ACC112 (cell line): Measurements from ENCODE around the gene SHD.
"Not testable (repeated sequence)": the region's sequence is repeated elsewhere in the genome, so short reads cannot be mapped to it uniquely, and the experiment has no call there.

Source experiments
- H2AFZ ChIP-seq: fragments of 200-600 bp; sonication (generic); one replicate; pipeline ENCODE4 v1.6.0; 2017; ENCODE audit warnings: antibody characterized with exemption, low read length; ENCODE audit not compliant: unreplicated experiment
- H3K27ac ChIP-seq: fragments of 200-600 bp; sonication (generic); 2 replicates; pipeline ENCODE4 v1.5.1; 2014; ENCODE audit warnings: low read depth, mild to moderate bottlenecking, antibody characterized with exemption, low read length, moderate library complexity
- H3K27me3 ChIP-seq: fragments of 200-600 bp; sonication (generic); 2 replicates; pipeline ENCODE4 v1.6.1; 2014; ENCODE audit warnings: mild to moderate bottlenecking, antibody characterized with exemption, low read length, moderate library complexity, mixed read lengths; ENCODE audit not compliant: insufficient read depth
- H3K36me3 ChIP-seq: fragments of 200-600 bp; sonication (generic); 2 replicates; pipeline ENCODE4 v1.6.1; 2016; ENCODE audit warnings: mild to moderate bottlenecking, antibody characterized with exemption, low read length, moderate library complexity, mixed read lengths; ENCODE audit not compliant: insufficient read depth
- H3K4me1 ChIP-seq: fragments of 200-600 bp; sonication (generic); one replicate; pipeline ENCODE4 v1.6.1; 2016; ENCODE audit warnings: low read length, mixed read lengths; ENCODE audit not compliant: insufficient read depth, unreplicated experiment, control insufficient read depth
- H3K4me3 ChIP-seq: fragments of 200-600 bp; sonication (generic); 2 replicates; pipeline ENCODE4 v1.5.1; 2014; ENCODE audit warnings: mild to moderate bottlenecking, low read depth, low read length
- H3K79me2 ChIP-seq: fragments of 200-600 bp; sonication (generic); one replicate; pipeline ENCODE4 v1.6.0; 2016; ENCODE audit warnings: low read length; ENCODE audit not compliant: control insufficient read depth, unreplicated experiment, insufficient read depth

SHD gene

GRCh38 chr19:4267901-4268815, 10.9 kb upstream of the SHD start:
- no peak overlapping the region for H3K27ac ChIP-seq

GRCh38 chr19:4268816-4269430, 10.1 kb upstream of the SHD start:
- Histone ChIP-seq H3K36me3 (no peaks in the 10 kb centered on the region), H3K4me1 (no peaks in the 10 kb centered on the region), H3K4me3 (no peak overlapping the region), H3K27me3 (no peaks in the 10 kb centered on the region), H2AFZ (no peak overlapping the region), H3K27ac (no peak overlapping the region), H3K79me2 (no peaks in the 10 kb centered on the region)

More at GRCh38 chr19:4267901-4268815, 10.9 kb upstream of the SHD start:
- H2AFZ ChIP-seq = no peak overlapping the region
- no peaks in the 10 kb centered on the region for H3K36me3 ChIP-seq
- H3K4me1 ChIP-seq = no peaks in the 10 kb centered on the region
- no peaks in the 10 kb centered on the region for H3K27me3 ChIP-seq
- H3K4me3 ChIP-seq = no peak overlapping the region
- H3K79me2 ChIP-seq = no peaks in the 10 kb centered on the region

DNA sequence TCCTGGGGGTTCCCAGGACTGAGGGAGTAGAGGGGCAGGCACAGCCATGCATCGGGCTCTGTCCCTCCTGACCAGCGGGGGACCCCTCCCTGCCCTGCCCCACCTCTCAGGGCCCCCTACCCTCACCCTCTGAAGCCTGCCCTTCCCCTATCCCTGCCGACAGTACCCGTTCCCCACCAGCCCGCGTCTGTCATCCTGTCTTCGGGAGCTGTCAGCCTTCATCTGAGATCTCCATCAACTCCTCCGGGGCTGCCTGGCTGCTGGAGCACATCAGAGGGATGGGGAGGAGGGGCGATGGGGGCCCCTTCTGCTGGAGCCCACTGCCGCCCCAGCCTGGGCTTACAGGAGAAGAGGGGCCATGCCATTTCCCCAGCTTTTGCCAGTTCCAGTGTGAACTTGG, 6.2 kb upstream of the SHD start:
- no peak overlapping the region for H3K4me3 ChIP-seq
- no peaks in the 10 kb centered on the region for H3K27me3 ChIP-seq
- H3K36me3 ChIP-seq = no peaks in the 10 kb centered on the region
- no peak overlapping the region for H2AFZ ChIP-seq
- no peaks in the 10 kb centered on the region for H3K4me1 ChIP-seq
- no peak overlapping the region for H3K27ac ChIP-seq
- no peaks in the 10 kb centered on the region for H3K79me2 ChIP-seq

- not testable (repeated sequence) for H3K27me3 ChIP-seq, H3K79me2 ChIP-seq, H3K4me1 ChIP-seq, H3K27ac ChIP-seq, H3K4me3 ChIP-seq, H3K36me3 ChIP-seq, H2AFZ ChIP-seq
These were observed 4.8 kb upstream of the SHD start for GRCh38 chr19:4274321-4274686.

DNA sequence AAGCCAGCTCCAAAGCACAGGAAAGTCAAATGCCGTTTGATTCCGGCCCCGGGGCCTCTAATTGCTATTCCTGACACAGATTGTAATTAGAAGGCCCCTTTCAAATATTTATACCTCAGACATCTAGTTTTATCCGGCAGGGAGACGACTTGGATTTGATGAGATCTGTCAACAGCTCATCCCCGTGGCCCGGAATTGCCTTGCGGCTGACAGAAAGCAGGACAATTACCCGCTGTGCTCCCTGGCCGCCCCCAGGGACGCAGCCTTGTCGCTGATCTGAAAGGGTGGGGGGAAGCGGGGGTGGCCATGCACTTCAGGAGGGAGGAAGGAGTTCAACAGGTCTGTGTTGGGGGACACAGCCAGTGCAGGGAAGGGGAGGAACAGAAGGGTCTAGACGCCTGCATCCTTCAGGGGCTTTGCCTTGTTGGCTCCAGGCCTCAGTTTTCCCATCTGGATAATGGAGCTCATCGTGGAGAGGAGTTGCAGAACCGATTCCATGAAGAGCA, 1.8 kb upstream of the SHD start:
- H3K4me1 ChIP-seq = no peaks in the 10 kb centered on the region
- no peaks in the 10 kb centered on the region for H3K36me3 ChIP-seq
- H3K4me3 ChIP-seq = no peak overlapping the region
- H3K79me2 ChIP-seq = no peaks in the 10 kb centered on the region
- H3K27me3 ChIP-seq = peaks cover 28% of the 10 kb centered on the region
- no peak overlapping the region for H3K27ac ChIP-seq
- no peak overlapping the region for H2AFZ ChIP-seq

DNA sequence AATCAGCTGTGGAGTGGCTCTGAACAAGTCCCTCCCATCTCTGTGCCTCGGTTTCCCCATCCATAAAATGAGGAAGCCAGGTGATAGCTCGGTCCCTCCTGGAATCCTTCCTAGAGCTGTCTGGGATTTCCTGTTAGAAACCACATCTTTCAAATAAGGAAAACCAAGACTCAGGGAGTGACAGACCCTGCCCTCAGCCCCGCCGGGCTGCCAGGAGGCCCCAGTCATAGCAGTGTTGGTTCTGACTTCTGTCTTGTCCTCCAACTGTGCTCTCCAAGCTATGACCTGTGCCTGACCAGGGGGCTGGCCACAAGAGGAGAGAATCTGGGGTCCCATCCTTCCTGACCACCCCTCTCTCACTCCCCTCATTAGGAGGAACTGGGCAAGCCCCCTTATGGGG, 1.1 kb upstream of the SHD start:
- Histone ChIP-seq H3K79me2 (no peaks in the 10 kb centered on the region), H3K27me3 (peaks cover 31% of the 10 kb centered on the region), H3K4me1 (no peaks in the 10 kb centered on the region), H2AFZ (no peak overlapping the region), H3K4me3 (no peak overlapping the region), H3K36me3 (no peaks in the 10 kb centered on the region), H3K27ac (no peak overlapping the region)

DNA sequence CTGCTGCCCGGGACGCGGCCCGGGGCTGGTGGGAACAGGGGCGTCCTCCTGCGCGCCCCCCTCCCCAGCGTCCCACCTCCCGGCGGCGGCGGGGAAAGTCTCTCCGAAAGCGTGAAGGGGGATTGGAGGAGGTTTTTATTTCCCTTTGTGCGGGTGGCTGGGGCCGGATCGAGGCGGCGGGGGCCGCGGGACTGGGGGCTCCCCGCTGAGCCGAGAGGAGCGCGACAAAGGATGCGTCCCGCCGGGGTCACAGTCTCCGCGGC, 132 bp downstream of the SHD start:
- no peak overlapping the region for H2AFZ ChIP-seq
- H3K4me1 ChIP-seq = no peaks in the 10 kb centered on the region
- peak overlapping the region; percentile 37; the same call in 1 of the 2 replicates for H3K4me3 ChIP-seq
- no peak overlapping the region for H3K27ac ChIP-seq
- H3K27me3 ChIP-seq = peaks cover 34% of the 10 kb centered on the region
- H3K36me3 ChIP-seq = no peaks in the 10 kb centered on the region
- H3K79me2 ChIP-seq = no peaks in the 10 kb centered on the region

DNA sequence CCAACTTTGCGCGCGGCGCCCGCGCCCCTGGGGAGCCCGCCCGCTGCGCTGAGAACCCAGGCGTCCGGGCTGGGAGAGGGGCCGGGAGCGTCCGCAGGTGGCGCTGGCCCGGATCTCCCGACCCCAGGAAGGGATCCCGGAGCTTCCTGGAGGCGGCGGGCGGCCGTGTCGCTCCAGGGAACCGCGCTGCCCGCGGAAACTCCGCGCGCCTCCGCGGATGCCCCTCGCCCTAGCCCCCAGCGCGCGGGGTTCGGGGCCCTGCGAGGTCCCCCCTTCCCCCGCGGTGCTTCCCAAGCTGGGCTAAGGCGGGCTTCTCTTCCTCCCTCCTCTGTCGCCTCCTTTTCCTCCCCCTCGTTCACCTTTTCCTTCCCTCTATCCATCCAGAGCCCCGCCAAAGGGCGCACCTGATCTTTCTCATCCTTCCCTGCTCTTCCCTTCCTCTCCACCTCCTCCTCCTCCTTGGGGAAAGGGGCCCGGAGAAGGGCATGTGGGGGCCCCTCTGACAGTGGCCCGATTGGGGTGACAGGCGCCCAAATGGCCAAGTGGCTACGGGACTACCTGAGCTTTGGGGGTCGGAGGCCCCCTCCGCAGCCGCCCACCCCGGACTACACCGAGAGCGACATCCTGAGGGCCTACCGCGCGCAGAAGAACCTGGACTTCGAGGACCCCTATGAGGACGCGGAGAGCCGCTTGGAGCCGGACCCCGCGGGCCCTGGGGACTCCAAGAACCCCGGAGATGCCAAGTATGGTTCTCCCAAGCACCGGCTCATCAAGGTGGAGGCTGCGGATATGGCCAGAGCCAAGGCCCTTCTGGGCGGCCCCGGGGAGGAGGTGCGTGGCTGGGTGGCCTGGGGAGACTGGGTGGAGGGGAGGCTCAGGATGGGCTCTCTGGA, 710 bp downstream of the SHD start:
- Histone ChIP-seq H2AFZ (no peak overlapping the region), H3K4me1 (no peaks in the 10 kb centered on the region), H3K4me3 (peak overlapping the region; percentile 37; the same call in 1 of the 2 replicates), H3K27ac (no peak overlapping the region), H3K79me2 (no peaks in the 10 kb centered on the region), H3K36me3 (no peaks in the 10 kb centered on the region), H3K27me3 (peaks cover 37% of the 10 kb centered on the region)

DNA sequence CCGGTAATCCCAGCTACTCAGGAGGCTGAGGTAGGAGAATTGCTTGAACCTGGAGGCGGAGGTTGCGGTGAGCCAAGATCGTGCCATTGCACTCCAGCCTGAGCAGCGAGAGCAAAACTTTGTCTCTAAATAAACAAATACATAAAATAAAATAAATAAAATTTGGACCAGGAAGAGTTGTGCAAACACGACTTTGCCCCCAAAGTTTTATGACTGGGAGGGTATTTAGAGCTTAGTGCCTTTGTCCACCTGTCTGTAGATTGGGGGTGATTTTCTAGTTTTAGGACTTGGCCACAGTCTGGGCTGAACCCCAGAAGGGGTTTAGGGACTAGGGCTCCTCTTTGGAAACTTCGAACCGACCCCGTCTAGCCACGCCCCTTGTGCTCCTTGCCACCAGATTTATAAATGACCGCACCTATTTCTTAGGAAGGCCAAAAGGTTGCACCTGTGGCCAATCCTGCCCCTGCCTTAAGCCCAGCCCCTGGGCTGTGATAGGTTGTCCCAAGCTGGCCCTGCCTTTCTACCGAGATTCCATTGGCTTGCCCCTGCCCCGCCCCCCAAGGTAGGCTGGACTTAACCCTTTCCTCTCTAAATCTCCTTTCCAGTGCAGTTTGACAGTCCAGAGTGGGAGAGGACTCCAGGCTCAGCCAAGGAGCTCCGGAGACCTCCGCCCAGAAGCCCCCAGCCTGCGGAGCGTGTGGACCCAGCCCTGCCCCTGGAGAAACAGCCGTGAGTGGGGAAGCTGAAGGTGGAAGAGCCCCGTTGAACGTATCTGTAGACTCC, 5.3 kb downstream of the SHD start:
- Histone ChIP-seq H3K36me3 (no peaks in the 10 kb centered on the region), H3K27ac (no peak overlapping the region), H3K4me1 (no peaks in the 10 kb centered on the region), H3K4me3 (no peak overlapping the region), H3K27me3 (peaks cover 32% of the 10 kb centered on the region), H3K79me2 (no peaks in the 10 kb centered on the region), H2AFZ (no peak overlapping the region)

GRCh38 chr19:4284974-4285373, 5.9 kb downstream of the SHD start:
- Histone ChIP-seq H3K36me3 (no peaks in the 10 kb centered on the region), H3K27me3 (peaks cover 25% of the 10 kb centered on the region), H2AFZ (no peak overlapping the region), H3K27ac (no peak overlapping the region), H3K4me1 (no peaks in the 10 kb centered on the region), H3K4me3 (no peak overlapping the region), H3K79me2 (no peaks in the 10 kb centered on the region)
